Activated T-helper 2 cell treated with anti-CD3 and anti-CD28 coated beads, Interferon-gamma antibody, Interleukin-2, Interleukin-4, amounts not matched to agents 10 μg/mL and 5 μg/mL and 100 μg/mL, durations not matched to agents 14 hours and 24 hours and 36 hours (primary cell): Measurements from ENCODE around the gene OR3A1. TPM values are rescaled to one million over a fixed set of nuclear protein-coding genes. Genes with fewer than 3 reads are reported as not detected.
"Not testable (repeated sequence)": the region's sequence is repeated elsewhere in the genome, so short reads cannot be mapped to it uniquely, and the experiment has no call there.

ENCODE experiments used
- DNase-seq: peaks from one replicate; pipeline ENCODE4 v3.0.0; 2021; ENCODE audit warnings: low spot score
- H3K27ac Mint-ChIP-seq: one replicate; pipeline ENCODE4 v1.8.0; 2021; ENCODE audit warnings: mixed read lengths
- H3K27me3 Mint-ChIP-seq: one replicate; pipeline ENCODE4 v1.8.0; 2021; ENCODE audit warnings: low read depth, mixed read lengths
- H3K36me3 Mint-ChIP-seq: one replicate; pipeline ENCODE4 v1.8.0; 2021; ENCODE audit warnings: low read depth, mixed read lengths
- H3K4me1 Mint-ChIP-seq: one replicate; pipeline ENCODE4 v1.8.0; 2021; ENCODE audit warnings: low read depth, mixed read lengths
- H3K4me3 Mint-ChIP-seq: one replicate; pipeline ENCODE4 v1.8.0; 2021; ENCODE audit warnings: low read depth, mild to moderate bottlenecking, moderate library complexity, mixed read lengths
- H3K9me3 Mint-ChIP-seq: one replicate; pipeline ENCODE4 v1.8.0; 2021; ENCODE audit warnings: mixed read lengths
- intact Hi-C: fragments of 100-400 bp; cut with micrococcal nuclease; formaldehyde crosslinking; loops from one replicate; pipeline ENCODE4 v1.15.1; 2023
- total RNA-seq: library from RNA; stranded (reverse); gene quantifications from 2 replicates; pipeline ENCODE4 v1.2.3, GENCODE V29; 2022

OR3A1 gene
- total RNA-seq, 1 donor from 2014 or later = not detected

DNA sequence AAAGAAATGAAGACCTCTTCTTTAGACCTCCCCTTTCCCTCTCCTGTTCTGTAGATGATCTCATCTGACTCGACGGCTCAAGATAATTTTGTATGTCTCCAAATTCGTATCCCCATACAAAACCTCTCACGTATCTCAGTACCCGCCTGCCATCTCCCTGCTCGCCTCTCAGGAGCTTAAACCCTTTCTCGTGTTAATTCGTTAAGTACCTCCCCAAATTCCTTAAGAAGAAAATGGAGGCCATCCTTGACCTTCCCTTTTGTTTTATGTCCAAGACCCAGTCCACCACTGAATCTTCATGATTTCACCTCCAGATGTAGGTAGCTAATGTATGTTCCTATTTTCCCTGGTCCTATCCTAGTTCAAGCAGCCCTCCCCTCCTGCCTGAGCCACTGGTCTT, 41.6 kb downstream of the OR3A1 start:
- intact Hi-C loops = no loop called here

DNA sequence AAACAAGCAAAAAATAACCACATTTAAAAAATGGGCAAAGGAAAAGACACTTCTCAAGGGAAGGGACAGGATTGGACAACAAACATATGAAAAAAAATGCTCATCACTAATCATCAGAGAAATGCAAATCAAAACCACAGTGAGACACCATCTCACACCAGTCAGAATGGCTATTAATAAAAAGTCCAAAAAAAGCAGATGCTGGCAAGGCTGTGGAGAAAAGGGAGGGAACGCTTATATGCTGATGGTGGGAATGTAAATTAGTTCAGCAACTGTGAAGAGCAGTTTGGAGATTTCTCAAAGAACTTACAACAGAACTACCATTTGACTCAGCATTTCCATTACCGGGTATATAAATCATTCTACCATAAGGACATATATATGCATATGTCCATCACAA, 49.1 kb downstream of the OR3A1 start:
- H3K9me3 Mint-ChIP-seq, intact Hi-C loops, H3K4me3 Mint-ChIP-seq, H3K36me3 Mint-ChIP-seq, H3K27me3 Mint-ChIP-seq, H3K27ac Mint-ChIP-seq, H3K4me1 Mint-ChIP-seq, DNase-seq: not testable (repeated sequence)

More for the DNA sequence above, 41.6 kb downstream of the OR3A1 start:
- Mint-ChIP-seq H3K27me3 (no peaks in the 10 kb centered on the region), H3K4me1 (no peaks in the 10 kb centered on the region), H3K4me3 (no peak overlapping the region), H3K36me3 (no peaks in the 10 kb centered on the region), H3K9me3 (no peaks in the 10 kb centered on the region), H3K27ac (no peak overlapping the region)
- DNase-seq = no peak

GRCh38 chr17:3244841-3245240, 53.3 kb downstream of the OR3A1 start:
- H3K27me3 Mint-ChIP-seq, DNase-seq, H3K9me3 Mint-ChIP-seq, H3K27ac Mint-ChIP-seq, H3K4me1 Mint-ChIP-seq, intact Hi-C loops, H3K4me3 Mint-ChIP-seq, H3K36me3 Mint-ChIP-seq: not testable (repeated sequence)

DNA sequence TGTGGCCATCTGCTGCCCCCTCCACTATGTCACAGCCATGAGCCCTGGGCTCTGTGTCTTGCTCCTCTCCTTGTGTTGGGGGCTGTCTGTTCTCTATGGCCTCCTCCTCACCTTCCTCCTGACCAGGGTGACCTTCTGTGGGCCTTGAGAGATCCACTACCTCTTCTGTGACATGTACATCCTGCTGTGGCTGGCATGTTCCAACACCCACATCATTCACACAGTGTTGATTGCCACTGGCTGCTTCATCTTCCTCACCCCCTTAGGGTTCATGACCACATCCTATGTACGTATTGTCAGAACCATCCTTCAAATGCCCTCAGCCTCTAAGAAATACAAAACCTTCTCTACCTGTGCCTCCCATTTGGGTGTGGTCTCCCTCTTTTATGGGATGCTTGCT, 57.1 kb downstream of the OR3A1 start:
- DNase-seq, H3K36me3 Mint-ChIP-seq, H3K4me3 Mint-ChIP-seq, H3K27me3 Mint-ChIP-seq, H3K4me1 Mint-ChIP-seq, H3K27ac Mint-ChIP-seq, H3K9me3 Mint-ChIP-seq, intact Hi-C loops: not testable (repeated sequence)

Other genes with a start within 250 kb of the OR3A1 start
- gene OR1D5, start 234.8 kb downstream of the OR3A1 start, total RNA-seq = not detected in 2 replicates
- not detected in 2 replicates for gene OR1D2, start 193.9 kb downstream of the OR3A1 start, total RNA-seq
- not detected in 2 replicates for gene OR1G1, start 170.8 kb downstream of the OR3A1 start, total RNA-seq
- gene OR1A2, start 100.8 kb downstream of the OR3A1 start, total RNA-seq = not detected in 2 replicates
- gene OR1A1, start 90.7 kb downstream of the OR3A1 start, total RNA-seq = not detected in 2 replicates
- 0.46 and 0.62 TPM in 2 replicates for gene OR3A2, start 87.9 kb upstream of the OR3A1 start, total RNA-seq
- gene OR1E1, start 100.0 kb upstream of the OR3A1 start, total RNA-seq = not detected in 2 replicates
- not detected in 2 replicates for gene OR3A3, start 113.0 kb upstream of the OR3A1 start, total RNA-seq
- gene OR1E2, start 135.5 kb upstream of the OR3A1 start, total RNA-seq = not detected in 2 replicates
- not detected in 2 replicates for gene SPATA22, start 173.5 kb upstream of the OR3A1 start, total RNA-seq
- not detected in 2 replicates for gene ASPA, start 177.6 kb upstream of the OR3A1 start, total RNA-seq